ENCODE results near the gene PCSK6.

The PCSK6 gene

GRCh38 chr15:101451846-101452245, 37.7 kb downstream of the PCSK6 start:
- no peak overlapping the region for H2BK12ac ChIP-seq (ENCODE audit: low read length)
- H2AK5ac ChIP-seq (ENCODE audit: low read depth, low read length), result no peak overlapping the region
- no peak overlapping the region for H2AFZ ChIP-seq (ENCODE audit: low read length)
- H2BK120ac ChIP-seq (ENCODE audit: low read depth, low read length), result no peak overlapping the region
- WGBS, 2 donors (ENCODE audit: extremely low coverage in 2 of 2, insufficient read length in 2 of 2, insufficient replicate concordance in 1 of 2), result no CpG with 5 or more reads among the region's 3 CpGs
- no peak overlapping the region for H2BK15ac ChIP-seq (ENCODE audit: low read length)
- no peak overlapping the region for H3K23ac ChIP-seq (ENCODE audit: low read depth, low read length, poor library complexity)
- no peaks in the 10 kb centered on the region for H3K79me1 ChIP-seq (ENCODE audit: low read depth, low read length)
- H3K14ac ChIP-seq (ENCODE audit: low read length), result no peak overlapping the region
- H3K9ac ChIP-seq (ENCODE audit: low read depth, low read length, poor library complexity), result no peak overlapping the region
- no peak overlapping the region for H2BK5ac ChIP-seq (ENCODE audit: low read length)
- H4K91ac ChIP-seq (ENCODE audit: low read depth, low read length, poor library complexity), result no peak overlapping the region
- H3K27ac ChIP-seq (replicated peaks; ENCODE audit: low read length), result no peak overlapping the region
- no peak overlapping the region for H3K4ac ChIP-seq (ENCODE audit: low read length)
- no peak overlapping the region for H4K8ac ChIP-seq (ENCODE audit: low read depth, low read length)
- no peak overlapping the region for H3K4me3 ChIP-seq (ENCODE audit: low read length in 2 of 2)
- no peak for DNase-seq (ENCODE audit: low spot score)
- H3K36me3 ChIP-seq (replicated peaks in 1 of 2; ENCODE audit: control insufficient read depth in 2 of 2, insufficient read depth in 2 of 2, low read length in 2 of 2), result no peaks in the 10 kb centered on the region
- H3K4me2 ChIP-seq (ENCODE audit: insufficient read depth, low read length, poor library complexity, severe bottlenecking), result no peak overlapping the region
- no peak overlapping the region for H3K18ac ChIP-seq (ENCODE audit: low read length)
- peaks cover 22 to 28% of the 10 kb centered on the region in 2 donors for H3K4me1 ChIP-seq (ENCODE audit: control insufficient read depth in 2 of 2, insufficient read depth in 1 of 2, low read depth in 1 of 2, low read length in 2 of 2)
- H3K27me3 ChIP-seq (ENCODE audit: control insufficient read depth in 3 of 3, insufficient read depth in 3 of 3, low read depth in 1 of 3, low read length in 3 of 3), result no peaks in the 10 kb centered on the region
- no peaks in the 10 kb centered on the region for H3K9me3 ChIP-seq (replicated peaks in 1 of 2; ENCODE audit: control insufficient read depth in 2 of 2, insufficient read depth in 1 of 2, low read depth in 1 of 2, low read length in 2 of 2)

DNA sequence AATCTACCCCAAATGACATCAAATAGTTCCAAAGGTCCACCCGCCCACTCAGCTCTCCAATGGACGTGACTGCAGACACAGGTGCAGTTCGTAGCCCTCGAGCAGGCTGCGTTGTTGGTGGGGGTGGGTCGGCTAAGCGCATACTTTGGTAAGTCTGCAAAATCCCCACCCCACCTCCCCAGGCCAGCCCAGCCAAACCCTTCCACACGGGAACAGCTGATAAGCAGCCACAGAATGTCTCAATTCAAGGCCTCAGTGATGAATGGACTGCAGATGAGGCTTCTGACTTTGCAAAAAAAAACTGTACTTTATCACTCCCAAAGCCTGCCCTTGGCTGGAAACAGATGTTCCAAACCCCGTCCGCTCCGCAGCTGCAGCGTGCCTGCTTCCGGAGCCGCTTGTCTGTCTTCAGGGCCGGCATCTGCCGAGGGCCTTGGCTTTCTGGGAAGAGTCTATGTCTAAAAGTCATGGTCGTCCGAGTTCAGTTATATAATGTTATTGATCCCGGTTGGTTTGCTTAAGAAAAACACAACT, 38.2 kb downstream of the PCSK6 start:
- Histone ChIP-seq H3K4me1 (ENCODE audit: control insufficient read depth in 2 of 2, insufficient read depth in 1 of 2, low read depth in 1 of 2, low read length in 2 of 2) (peaks cover 25 to 28% of the 10 kb centered on the region in 2 donors), H2BK12ac (ENCODE audit: low read length) (no peak overlapping the region), H3K79me1 (ENCODE audit: low read depth, low read length) (no peaks in the 10 kb centered on the region), H3K27ac (replicated peaks; ENCODE audit: low read length) (no peak overlapping the region), H3K18ac (ENCODE audit: low read length) (no peak overlapping the region), H3K23ac (ENCODE audit: low read depth, low read length, poor library complexity) (peak overlapping the region; percentile 11), H3K9me3 (replicated peaks in 1 of 2; ENCODE audit: control insufficient read depth in 2 of 2, insufficient read depth in 1 of 2, low read depth in 1 of 2, low read length in 2 of 2) (no peaks in the 10 kb centered on the region), H3K36me3 (replicated peaks in 1 of 2; ENCODE audit: control insufficient read depth in 2 of 2, insufficient read depth in 2 of 2, low read length in 2 of 2) (no peaks in the 10 kb centered on the region), H2BK15ac (ENCODE audit: low read length) (no peak overlapping the region), H3K9ac (ENCODE audit: low read depth, low read length, poor library complexity) (no peak overlapping the region), H2BK120ac (ENCODE audit: low read depth, low read length) (no peak overlapping the region), H2AK5ac (ENCODE audit: low read depth, low read length) (no peak overlapping the region), H3K14ac (ENCODE audit: low read length) (no peak overlapping the region), H3K4ac (ENCODE audit: low read length) (no peak overlapping the region), H2AFZ (ENCODE audit: low read length) (no peak overlapping the region), H4K91ac (ENCODE audit: low read depth, low read length, poor library complexity) (no peak overlapping the region), H3K4me3 (ENCODE audit: low read length in 2 of 2) (no peak overlapping the region), H3K27me3 (ENCODE audit: control insufficient read depth in 3 of 3, insufficient read depth in 3 of 3, low read depth in 1 of 3, low read length in 3 of 3) (no peaks in the 10 kb centered on the region), H3K4me2 (ENCODE audit: insufficient read depth, low read length, poor library complexity, severe bottlenecking) (no peak overlapping the region), H4K8ac (ENCODE audit: low read depth, low read length) (no peak overlapping the region), H2BK5ac (ENCODE audit: low read length) (no peak overlapping the region)
- WGBS, 2 donors (ENCODE audit: extremely low coverage in 2 of 2, insufficient read length in 2 of 2, insufficient replicate concordance in 1 of 2), result no CpG with 5 or more reads among the region's 19 CpGs
- no peak for DNase-seq (ENCODE audit: low spot score)

GRCh38 chr15:101450403-101451265, 38.9 kb downstream of the PCSK6 start:
- Histone ChIP-seq H3K27ac (replicated peaks; ENCODE audit: low read length) (no peak overlapping the region), H2BK5ac (ENCODE audit: low read length) (peak overlapping the region; percentile 44), H3K4me2 (ENCODE audit: insufficient read depth, low read length, poor library complexity, severe bottlenecking) (no peak overlapping the region), H3K4me3 (ENCODE audit: low read length in 2 of 2) (no peak overlapping the region), H2AK5ac (ENCODE audit: low read depth, low read length) (no peak overlapping the region), H3K9ac (ENCODE audit: low read depth, low read length, poor library complexity) (peak overlapping the region; percentile 38), H2BK12ac (ENCODE audit: low read length) (no peak overlapping the region), H3K18ac (ENCODE audit: low read length) (peak overlapping the region; percentile 81), H3K4me1 (ENCODE audit: control insufficient read depth in 2 of 2, insufficient read depth in 1 of 2, low read depth in 1 of 2, low read length in 2 of 2) (peaks cover 25 to 27% of the 10 kb centered on the region in 2 donors), H2BK15ac (ENCODE audit: low read length) (peak overlapping the region; percentile 16), H3K79me1 (ENCODE audit: low read depth, low read length) (no peaks in the 10 kb centered on the region), H4K8ac (ENCODE audit: low read depth, low read length) (no peak overlapping the region), H3K14ac (ENCODE audit: low read length) (peak overlapping the region; percentile 39), H2BK120ac (ENCODE audit: low read depth, low read length) (peak overlapping the region; percentile 57), H3K36me3 (replicated peaks in 1 of 2; ENCODE audit: control insufficient read depth in 2 of 2, insufficient read depth in 2 of 2, low read length in 2 of 2) (no peaks in the 10 kb centered on the region), H3K9me3 (replicated peaks in 1 of 2; ENCODE audit: control insufficient read depth in 2 of 2, insufficient read depth in 1 of 2, low read depth in 1 of 2, low read length in 2 of 2) (no peaks in the 10 kb centered on the region), H2AFZ (ENCODE audit: low read length) (no peak overlapping the region), H3K27me3 (ENCODE audit: control insufficient read depth in 3 of 3, insufficient read depth in 3 of 3, low read depth in 1 of 3, low read length in 3 of 3) (no peaks in the 10 kb centered on the region), H3K4ac (ENCODE audit: low read length) (no peak overlapping the region), H3K23ac (ENCODE audit: low read depth, low read length, poor library complexity) (peak overlapping the region; percentile 68), H4K91ac (ENCODE audit: low read depth, low read length, poor library complexity) (no peak overlapping the region)
- no CpG with 5 or more reads among the region's 18 CpGs for WGBS, 2 donors (ENCODE audit: extremely low coverage in 2 of 2, insufficient read length in 2 of 2, insufficient replicate concordance in 1 of 2)
- no peak for DNase-seq (ENCODE audit: low spot score)
